ENCODE measurements around the gene FBN2.

- TF ChIP-seq EP300 (IDR thresholded peaks at IDR 0.05) (no peak), CTCF (IDR thresholded peaks at IDR 0.05) (no peak)
These were observed 300.5 kb downstream of the FBN2 start for GRCh38 chr5:128237546-128237945.
